AG10803 (cell line): Measurements from ENCODE around the gene ST8SIA1.

Source experiments
- DNase-seq: peaks from one replicate; pipeline ENCODE4 v3.0.0; 2010; ENCODE audit warnings: low read depth
- H3K4me3 ChIP-seq: 2 replicates; pipeline ENCODE4 v1.5.1; 2011; ENCODE audit warnings: mild to moderate bottlenecking, low read length, control low read depth
- TF ChIP-seq, protein P1 (sequence below): conservative IDR thresholded peaks from 2 replicates; pipeline ENCODE4 v1.5.1; 2011; ENCODE audit warnings: mild to moderate bottlenecking, low read length, control low read depth, inconsistent platforms

The ST8SIA1 gene

DNA sequence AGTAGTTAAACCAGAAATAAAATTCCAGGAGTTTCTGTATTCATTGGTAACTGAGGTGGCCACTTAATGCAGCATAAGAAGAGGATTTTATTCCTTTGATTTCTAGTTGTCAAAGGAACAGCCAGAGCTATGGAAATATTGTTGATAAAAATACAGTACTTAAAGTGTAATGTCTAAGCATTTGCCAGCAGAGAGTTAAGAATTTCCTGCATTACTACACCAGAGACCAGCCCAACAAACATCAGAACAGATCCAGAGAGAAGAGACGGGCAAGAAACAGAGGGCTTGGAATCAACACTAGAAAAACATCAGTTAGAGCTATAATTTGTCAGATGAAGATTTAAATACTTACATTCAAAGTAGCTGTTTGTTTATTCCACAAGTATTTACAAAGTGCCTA is 77.9 kb downstream of the ST8SIA1 start:
- TF ChIP-seq, protein P1, sequence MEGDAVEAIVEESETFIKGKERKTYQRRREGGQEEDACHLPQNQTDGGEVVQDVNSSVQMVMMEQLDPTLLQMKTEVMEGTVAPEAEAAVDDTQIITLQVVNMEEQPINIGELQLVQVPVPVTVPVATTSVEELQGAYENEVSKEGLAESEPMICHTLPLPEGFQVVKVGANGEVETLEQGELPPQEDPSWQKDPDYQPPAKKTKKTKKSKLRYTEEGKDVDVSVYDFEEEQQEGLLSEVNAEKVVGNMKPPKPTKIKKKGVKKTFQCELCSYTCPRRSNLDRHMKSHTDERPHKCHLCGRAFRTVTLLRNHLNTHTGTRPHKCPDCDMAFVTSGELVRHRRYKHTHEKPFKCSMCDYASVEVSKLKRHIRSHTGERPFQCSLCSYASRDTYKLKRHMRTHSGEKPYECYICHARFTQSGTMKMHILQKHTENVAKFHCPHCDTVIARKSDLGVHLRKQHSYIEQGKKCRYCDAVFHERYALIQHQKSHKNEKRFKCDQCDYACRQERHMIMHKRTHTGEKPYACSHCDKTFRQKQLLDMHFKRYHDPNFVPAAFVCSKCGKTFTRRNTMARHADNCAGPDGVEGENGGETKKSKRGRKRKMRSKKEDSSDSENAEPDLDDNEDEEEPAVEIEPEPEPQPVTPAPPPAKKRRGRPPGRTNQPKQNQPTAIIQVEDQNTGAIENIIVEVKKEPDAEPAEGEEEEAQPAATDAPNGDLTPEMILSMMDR = no peak
- no peak for DNase-seq
- no peak overlapping the region for H3K4me3 ChIP-seq

DNA sequence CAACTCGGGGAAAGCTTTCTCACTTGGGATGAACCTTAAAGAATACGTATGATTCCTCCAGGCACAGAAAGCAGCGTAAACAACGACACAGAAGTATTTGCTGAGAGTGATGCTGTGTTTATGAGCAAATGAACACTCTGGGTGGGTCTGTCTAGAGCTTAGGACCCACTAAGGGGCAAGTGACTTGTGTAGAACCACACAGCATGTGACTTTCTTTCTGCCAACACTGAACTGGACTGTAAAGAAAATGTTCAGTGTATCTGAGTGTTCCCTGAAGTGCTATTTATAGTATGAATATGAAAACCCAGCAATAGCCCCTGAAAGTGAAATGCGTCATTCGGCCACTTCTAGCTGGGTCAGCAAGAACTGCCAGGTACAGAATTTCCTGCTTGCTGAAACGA is 78.5 kb downstream of the ST8SIA1 start:
- no peak overlapping the region for H3K4me3 ChIP-seq
- TF ChIP-seq, protein P1 = no peak
- no peak for DNase-seq

DNA sequence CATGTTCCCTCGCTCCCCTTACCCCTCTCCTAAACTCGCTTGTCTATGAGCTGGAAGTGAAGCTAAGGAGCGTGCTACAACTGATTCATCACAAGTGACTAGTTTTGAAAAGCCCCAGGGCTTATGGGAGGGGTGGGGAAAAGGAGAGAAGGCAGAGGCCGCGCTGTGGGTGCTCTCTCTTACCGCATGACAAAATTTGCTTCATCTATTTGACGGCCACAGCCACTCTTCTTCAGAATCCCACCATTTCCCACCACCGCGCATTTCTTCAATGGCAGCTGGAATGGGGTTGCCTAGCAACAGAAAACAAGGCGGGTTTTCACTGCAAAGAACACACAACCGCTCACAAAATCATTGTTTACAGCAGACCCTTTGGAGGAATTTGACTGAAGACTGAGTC is 79.4 kb downstream of the ST8SIA1 start:
- no peak for DNase-seq
- TF ChIP-seq, protein P1 = no peak
- no peak overlapping the region for H3K4me3 ChIP-seq

DNA sequence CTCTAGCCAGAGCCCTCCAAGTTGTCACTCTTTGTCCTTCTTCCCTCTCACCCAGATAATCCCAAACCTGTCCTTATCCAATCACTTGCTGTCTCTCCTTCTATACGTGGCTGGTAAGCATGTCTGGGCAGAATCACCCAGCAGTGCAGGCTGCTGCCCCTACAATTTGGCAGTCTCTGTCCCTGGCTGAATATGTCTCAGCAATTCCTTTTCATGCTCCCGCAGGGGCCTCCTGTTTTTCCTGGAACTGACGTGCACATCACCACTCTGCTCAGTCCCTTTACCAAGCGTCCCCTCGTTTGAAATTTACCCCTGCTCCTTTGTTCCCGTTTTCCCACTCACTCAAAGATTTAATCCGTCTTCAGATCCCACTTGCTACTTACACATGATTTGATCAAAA is 80.0 kb downstream of the ST8SIA1 start:
- TF ChIP-seq, protein P1 = no peak

DNA sequence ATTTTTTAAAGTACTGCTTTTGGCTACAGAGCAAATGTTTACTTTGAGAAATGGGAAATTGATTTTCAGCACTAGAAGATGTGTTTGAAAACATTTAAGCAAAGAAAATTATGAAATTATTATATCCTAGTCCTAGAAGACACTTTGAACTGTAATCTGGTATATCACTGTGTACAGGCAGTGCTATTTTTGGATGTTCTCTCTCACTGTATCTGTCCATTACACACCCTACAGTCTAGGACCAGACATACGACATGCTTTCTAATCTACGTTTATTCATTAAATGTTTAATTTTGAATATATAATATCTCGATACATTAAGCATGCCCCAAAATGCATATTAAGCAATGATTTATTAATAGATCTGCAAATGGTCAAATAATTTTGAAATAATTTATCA is 82.5 kb downstream of the ST8SIA1 start:
- H3K4me3 ChIP-seq = no peak overlapping the region
- DNase-seq = no peak
- TF ChIP-seq, protein P1 = no peak

More for the DNA sequence above, 80.0 kb downstream of the ST8SIA1 start:
- H3K4me3 ChIP-seq = no peak overlapping the region
- no peak for DNase-seq

DNA sequence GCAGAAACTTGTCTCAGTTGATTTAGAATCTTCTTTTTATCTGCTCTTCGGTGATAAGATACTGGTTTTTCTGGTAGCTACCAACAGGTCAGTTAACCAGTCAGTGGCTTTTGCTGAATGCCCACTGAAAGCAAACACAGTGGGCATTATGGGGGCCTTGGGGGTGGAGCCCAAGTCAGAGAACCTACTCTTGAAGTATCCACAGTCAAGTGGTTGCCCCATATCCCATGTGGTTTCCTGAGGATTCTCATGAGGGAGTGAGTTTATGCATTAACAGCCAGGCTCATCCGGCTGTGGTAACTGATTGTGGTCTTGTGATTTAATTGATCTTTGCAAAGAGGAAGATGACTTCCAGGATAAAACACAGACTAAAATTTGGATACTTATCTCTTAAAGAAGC is 83.7 kb downstream of the ST8SIA1 start:
- no peak for DNase-seq
- H3K4me3 ChIP-seq = no peak overlapping the region
- TF ChIP-seq, protein P1 = no peak

DNA sequence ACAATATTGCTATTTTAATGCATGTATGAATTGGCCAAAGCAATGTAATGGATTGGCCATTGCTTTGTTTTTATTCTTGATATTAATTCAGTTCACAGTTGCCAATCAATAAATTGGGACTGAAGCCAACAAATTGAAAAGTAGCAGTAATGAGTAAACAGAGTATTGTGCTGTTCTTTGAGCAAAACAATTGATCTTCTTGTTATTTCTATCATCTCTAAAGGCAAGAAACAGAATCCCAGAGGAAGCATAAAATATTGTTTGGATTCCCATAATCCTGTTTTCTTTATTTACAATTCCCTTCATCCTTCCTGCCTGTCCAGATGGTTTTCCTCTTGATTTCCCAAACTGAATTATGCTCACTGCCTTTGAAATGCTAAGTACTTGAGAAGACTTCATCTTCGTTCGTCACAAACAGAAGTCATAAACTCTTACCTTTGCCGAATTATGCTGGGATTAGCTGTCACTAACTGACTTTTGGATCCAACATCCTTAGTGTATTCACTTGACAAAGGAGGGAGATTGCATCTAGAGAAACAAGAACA is 85.9 kb downstream of the ST8SIA1 start:
- H3K4me3 ChIP-seq = no peak overlapping the region
- TF ChIP-seq, protein P1 = no peak
- no peak for DNase-seq
